OCI-LY1 (cell line): ENCODE data around the gene NFIB.

Source experiments
- EZH2 ChIP-seq: fragments of 200-600 bp; sonication (generic), shearing (Covaris generic); IDR thresholded peaks from 2 replicates; pipeline ENCODE4 v1.8.0; 2017; ENCODE audit warnings: borderline replicate concordance, mixed run types, mild to moderate bottlenecking, antibody characterized with exemption, low read length, moderate library complexity, mixed read lengths
- TF ChIP-seq, protein P1 (sequence below): fragments of 200-600 bp; sonication (generic), shearing (Covaris generic); IDR thresholded peaks from 2 replicates; pipeline ENCODE4 v1.5.1; 2017; ENCODE audit warnings: mild to moderate bottlenecking, antibody characterized with exemption, low read length, moderate library complexity, mixed read lengths

DNA sequence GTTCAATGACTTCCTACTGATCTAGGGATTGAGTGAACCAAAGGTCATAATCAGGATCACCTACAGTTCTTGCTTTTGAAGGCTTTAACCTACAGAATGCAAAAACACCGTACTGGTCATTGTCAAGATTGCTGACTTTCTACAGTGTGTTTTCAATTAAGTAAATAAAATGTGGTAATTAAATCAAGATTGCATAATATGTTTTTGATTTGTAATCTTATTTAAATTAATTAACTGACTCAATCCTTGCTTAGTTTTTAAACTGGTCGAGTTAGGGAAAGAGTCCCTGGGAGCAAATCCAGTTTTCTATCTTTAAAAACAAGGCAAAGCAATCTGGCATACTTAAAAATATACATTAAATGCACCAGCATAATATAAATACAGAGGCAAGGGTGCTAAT lies 125.9 kb downstream of the NFIB start:
- TF ChIP-seq, protein P1, sequence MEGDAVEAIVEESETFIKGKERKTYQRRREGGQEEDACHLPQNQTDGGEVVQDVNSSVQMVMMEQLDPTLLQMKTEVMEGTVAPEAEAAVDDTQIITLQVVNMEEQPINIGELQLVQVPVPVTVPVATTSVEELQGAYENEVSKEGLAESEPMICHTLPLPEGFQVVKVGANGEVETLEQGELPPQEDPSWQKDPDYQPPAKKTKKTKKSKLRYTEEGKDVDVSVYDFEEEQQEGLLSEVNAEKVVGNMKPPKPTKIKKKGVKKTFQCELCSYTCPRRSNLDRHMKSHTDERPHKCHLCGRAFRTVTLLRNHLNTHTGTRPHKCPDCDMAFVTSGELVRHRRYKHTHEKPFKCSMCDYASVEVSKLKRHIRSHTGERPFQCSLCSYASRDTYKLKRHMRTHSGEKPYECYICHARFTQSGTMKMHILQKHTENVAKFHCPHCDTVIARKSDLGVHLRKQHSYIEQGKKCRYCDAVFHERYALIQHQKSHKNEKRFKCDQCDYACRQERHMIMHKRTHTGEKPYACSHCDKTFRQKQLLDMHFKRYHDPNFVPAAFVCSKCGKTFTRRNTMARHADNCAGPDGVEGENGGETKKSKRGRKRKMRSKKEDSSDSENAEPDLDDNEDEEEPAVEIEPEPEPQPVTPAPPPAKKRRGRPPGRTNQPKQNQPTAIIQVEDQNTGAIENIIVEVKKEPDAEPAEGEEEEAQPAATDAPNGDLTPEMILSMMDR = no peak
- no peak for TF ChIP-seq EZH2
